ENCODE measurements around the gene PLD1. TPM values are rescaled to one million over a fixed set of nuclear protein-coding genes. Genes with fewer than 3 reads are reported as not detected.

Gene PLD1
- total RNA-seq, 1 donor from 2014 or later: 29.1 TPM

GRCh38 chr3:171712171-171712938 lies 97.9 kb downstream of the PLD1 start:
- no peaks in the 10 kb centered on the region for H3K27me3 Mint-ChIP-seq (ENCODE audit: low read depth)
- no peak overlapping the region for H3K27ac Mint-ChIP-seq
- no peak for TF ChIP-seq CTCF (IDR thresholded peaks at IDR 0.05; ENCODE audit: unreplicated experiment)
- peaks cover 43% of the 10 kb centered on the region for H3K36me3 Mint-ChIP-seq
- H3K4me3 Mint-ChIP-seq: no peak overlapping the region
- peaks cover 25% of the 10 kb centered on the region for H3K9me3 Mint-ChIP-seq
- H3K4me1 Mint-ChIP-seq: no peaks in the 10 kb centered on the region
- DNase-seq (ENCODE audit: low spot score in 2 of 2, unreplicated experiment in 2 of 2): no peak

- TF ChIP-seq CTCF (IDR thresholded peaks at IDR 0.05; ENCODE audit: unreplicated experiment): no peak
- Mint-ChIP-seq H3K27me3 (ENCODE audit: low read depth) (no peaks in the 10 kb centered on the region), H3K4me3 (no peak overlapping the region), H3K4me1 (no peaks in the 10 kb centered on the region), H3K27ac (no peak overlapping the region), H3K9me3 (peaks cover 23% of the 10 kb centered on the region), H3K36me3 (peaks cover 42% of the 10 kb centered on the region)
- DNase-seq (ENCODE audit: low spot score in 2 of 2, unreplicated experiment in 2 of 2): no peak
Measured at GRCh38 chr3:171711461-171712170, 98.7 kb downstream of the PLD1 start.

GRCh38 chr3:171710359-171710758 lies 99.9 kb downstream of the PLD1 start:
- DNase-seq (ENCODE audit: low spot score in 2 of 2, unreplicated experiment in 2 of 2): no peak
- no peak for TF ChIP-seq CTCF (IDR thresholded peaks at IDR 0.05; ENCODE audit: unreplicated experiment)
- Mint-ChIP-seq H3K4me1 (no peaks in the 10 kb centered on the region), H3K27ac (no peak overlapping the region), H3K27me3 (ENCODE audit: low read depth) (no peaks in the 10 kb centered on the region), H3K4me3 (no peak overlapping the region), H3K36me3 (peaks cover 39% of the 10 kb centered on the region), H3K9me3 (peaks cover 17% of the 10 kb centered on the region)

GRCh38 chr3:171704814-171705213 lies 105.5 kb downstream of the PLD1 start:
- Mint-ChIP-seq H3K9me3 (peaks cover 28% of the 10 kb centered on the region), H3K4me1 (no peaks in the 10 kb centered on the region), H3K27me3 (ENCODE audit: low read depth) (no peaks in the 10 kb centered on the region), H3K4me3 (no peak overlapping the region), H3K27ac (no peak overlapping the region), H3K36me3 (peaks cover 58% of the 10 kb centered on the region)
- no peak for DNase-seq (ENCODE audit: low spot score in 2 of 2, unreplicated experiment in 2 of 2)
- no peak for TF ChIP-seq CTCF (IDR thresholded peaks at IDR 0.05; ENCODE audit: unreplicated experiment)

GRCh38 chr3:171704002-171704401 lies 106.3 kb downstream of the PLD1 start:
- no peaks in the 10 kb centered on the region for H3K27me3 Mint-ChIP-seq (ENCODE audit: low read depth)
- TF ChIP-seq CTCF (IDR thresholded peaks at IDR 0.05; ENCODE audit: unreplicated experiment): no peak
- DNase-seq (ENCODE audit: low spot score in 2 of 2, unreplicated experiment in 2 of 2): no peak
- peaks cover 58% of the 10 kb centered on the region for H3K36me3 Mint-ChIP-seq
- H3K4me3 Mint-ChIP-seq: no peak overlapping the region
- H3K27ac Mint-ChIP-seq: no peak overlapping the region
- peaks cover 28% of the 10 kb centered on the region for H3K9me3 Mint-ChIP-seq
- no peaks in the 10 kb centered on the region for H3K4me1 Mint-ChIP-seq

All from mesothelial cell of epicardium (in vitro differentiated cells).